Ovary (tissue), 10 donors: ENCODE results near the gene CDC16. TPM values are rescaled to one million over a fixed set of nuclear protein-coding genes. Genes with fewer than 3 reads are reported as not detected.

Experiments
- DNase-seq, 5 donors: peaks; one replicate each; pipeline ENCODE4 v3.0.0-alpha.2; 2019 to 2020
- H3K27ac ChIP-seq, 2 donors: fragments of 200-600 bp; one replicate each; pipeline versions ENCODE4 v1.5.1 to v1.8.0; 2019 to 2022
- H3K27me3 ChIP-seq: fragments of 200-600 bp; one replicate; pipeline ENCODE4 v1.8.0; 2022
- H3K36me3 ChIP-seq: fragments of 200-600 bp; sonication (generic); one replicate; pipeline ENCODE4 v1.5.1; 2019
- H3K4me1 ChIP-seq: one replicate; pipeline ENCODE4 v1.8.1; 2013; ENCODE audit warnings: mild to moderate bottlenecking, moderate library complexity; ENCODE audit not compliant: insufficient read depth
- H3K4me3 ChIP-seq: fragments of 200-600 bp; sonication (generic); one replicate; pipeline ENCODE4 v1.5.1; 2017
- H3K9me3 ChIP-seq, 2 donors: fragments of 200-600 bp in 1 of 2; sonication (generic) in 1 of 2; one replicate each; pipeline versions ENCODE4 v1.5.1 to v1.8.1; 2013 to 2019; ENCODE audit warnings: mild to moderate bottlenecking in 1 of 2, moderate library complexity in 1 of 2
- EP300 ChIP-seq: sonication (generic); formaldehyde crosslinking; IDR thresholded peaks from one replicate; pipeline ENCODE4 v1.6.1; 2017; ENCODE audit warnings: antibody characterized with exemption
- POLR2A ChIP-seq: fragments of 450-650 bp; IDR thresholded peaks from one replicate; pipeline ENCODE4 v1.6.1; 2017; ENCODE audit warnings: antibody characterized with exemption, mild to moderate bottlenecking, moderate library complexity
- WGBS, 3 donors: extraction: QIAGEN DNeasy Blood & Tissue Kit in 1 of 3; methylation state at CpG; one replicate each; pipeline versions ENCODE4 v1.1.5 to v1.1.7; 2013 to 2017; 5-methylcytosine and 5-hydroxymethylcytosine counted together
- intact Hi-C, 4 donors: fragments of 100-400 bp; cut with DNase I; formaldehyde crosslinking; loops; one replicate each; pipeline versions ENCODE4 v1.11.0 to v1.15.1; 2022 to 2023
- long read RNA-seq, 3 donors: library from polyadenylated mRNA in 2 of 3; unstranded in 2 of 3; transcript quantifications; one replicate each; pipeline ENCODE4 v2.0.0 and lab custom pipeline, GENCODE V29; 2021 to 2026
- polyA plus RNA-seq, 2 donors: library from polyadenylated mRNA; stranded (reverse); fragments of 200-250 nt in 1 of 2; fragments of 350-450 nt in 1 of 2; fragmentation: Illumina TruSeq in 1 of 2; extraction: RNeasy Lipid Tissue Mini Kit (QIAGEN cat#74804) in 1 of 2; gene quantifications; one replicate each; pipeline ENCODE4 v1.2.3, GENCODE V29; 2013 to 2014
- total RNA-seq, 7 donors: library from RNA; depleted of rRNA in 2 of 7; stranded (reverse); fragments of >200 nt in 2 of 7; fragmentation: NEBNext Ultra II Directional in 3 of 7; extraction: Animal tissue kit (Norgen Biotek cat#: 25700) in 3 of 7; gene quantifications; one replicate each; pipeline versions ENCODE4 v1.1.0 to v1.2.4, GENCODE V29; 2016 to 2023
- TF ChIP-seq, protein P1 (sequence below), 3 donors: fragments of 450-650 bp in 2 of 3; fragments of 200-600 bp in 1 of 3; IDR thresholded peaks; one replicate each; pipeline versions ENCODE4 v1.5.1 to v1.8.0; 2016 to 2022; ENCODE audit warnings: antibody characterized with exemption in 3 of 3, mild to moderate bottlenecking in 1 of 3
- donor health status: DM: no; HTN: no; CAD: no; lungs with moderate emphysema.
- donor health status: DM: no; HTN: no; CAD: no.
- donor health status: Bipolar disorder and iron deficiency.
- donor health status: DM: yes; HTN: yes; CAD: no.
- donor health status: DM: no; HTN: no; CAD: no.
- donor health status: DM: yes; HTN: yes; CAD: no.

The CDC16 gene, protein sequence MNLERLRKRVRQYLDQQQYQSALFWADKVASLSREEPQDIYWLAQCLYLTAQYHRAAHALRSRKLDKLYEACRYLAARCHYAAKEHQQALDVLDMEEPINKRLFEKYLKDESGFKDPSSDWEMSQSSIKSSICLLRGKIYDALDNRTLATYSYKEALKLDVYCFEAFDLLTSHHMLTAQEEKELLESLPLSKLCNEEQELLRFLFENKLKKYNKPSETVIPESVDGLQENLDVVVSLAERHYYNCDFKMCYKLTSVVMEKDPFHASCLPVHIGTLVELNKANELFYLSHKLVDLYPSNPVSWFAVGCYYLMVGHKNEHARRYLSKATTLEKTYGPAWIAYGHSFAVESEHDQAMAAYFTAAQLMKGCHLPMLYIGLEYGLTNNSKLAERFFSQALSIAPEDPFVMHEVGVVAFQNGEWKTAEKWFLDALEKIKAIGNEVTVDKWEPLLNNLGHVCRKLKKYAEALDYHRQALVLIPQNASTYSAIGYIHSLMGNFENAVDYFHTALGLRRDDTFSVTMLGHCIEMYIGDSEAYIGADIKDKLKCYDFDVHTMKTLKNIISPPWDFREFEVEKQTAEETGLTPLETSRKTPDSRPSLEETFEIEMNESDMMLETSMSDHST
- total RNA-seq = 10 to 100 TPM; 42.0 to 68.1 (median 55.2) TPM
- 10 to 100 TPM; 43.3 to 88.8 TPM for polyA plus RNA-seq
- long read RNA-seq, donor 1, transcript CDC16-203 (18 exons, 2,203 nt) = major isoform, 16 of 65 reads
- long read RNA-seq, donor 1, partial matches to known transcripts = 12 of 65 reads
- long read RNA-seq, donor 1, other reads (novel, unspliced or antisense) = 29 of 65 reads
- long read RNA-seq, donor 2, transcript CDC16-203 (18 exons, 2,203 nt) = major isoform, 13 of 27 reads
- long read RNA-seq, donor 2, transcript CDC16-204 (19 exons, 2,211 nt) = minor isoform, 6 of 27 reads
- long read RNA-seq, donor 2, partial matches to known transcripts = 6 of 27 reads
- long read RNA-seq, donor 2, other reads (novel, unspliced or antisense) = 0 of 27 reads
- long read RNA-seq, donor 3, transcript CDC16-203 (18 exons, 2,203 nt) = major isoform, 31 of 96 reads
- long read RNA-seq, donor 3, transcript CDC16-204 (19 exons, 2,211 nt) = minor isoform, 13 of 96 reads
- long read RNA-seq, donor 3, partial matches to known transcripts = 16 of 96 reads
- long read RNA-seq, donor 3, other reads (novel, unspliced or antisense) = 35 of 96 reads

DNA sequence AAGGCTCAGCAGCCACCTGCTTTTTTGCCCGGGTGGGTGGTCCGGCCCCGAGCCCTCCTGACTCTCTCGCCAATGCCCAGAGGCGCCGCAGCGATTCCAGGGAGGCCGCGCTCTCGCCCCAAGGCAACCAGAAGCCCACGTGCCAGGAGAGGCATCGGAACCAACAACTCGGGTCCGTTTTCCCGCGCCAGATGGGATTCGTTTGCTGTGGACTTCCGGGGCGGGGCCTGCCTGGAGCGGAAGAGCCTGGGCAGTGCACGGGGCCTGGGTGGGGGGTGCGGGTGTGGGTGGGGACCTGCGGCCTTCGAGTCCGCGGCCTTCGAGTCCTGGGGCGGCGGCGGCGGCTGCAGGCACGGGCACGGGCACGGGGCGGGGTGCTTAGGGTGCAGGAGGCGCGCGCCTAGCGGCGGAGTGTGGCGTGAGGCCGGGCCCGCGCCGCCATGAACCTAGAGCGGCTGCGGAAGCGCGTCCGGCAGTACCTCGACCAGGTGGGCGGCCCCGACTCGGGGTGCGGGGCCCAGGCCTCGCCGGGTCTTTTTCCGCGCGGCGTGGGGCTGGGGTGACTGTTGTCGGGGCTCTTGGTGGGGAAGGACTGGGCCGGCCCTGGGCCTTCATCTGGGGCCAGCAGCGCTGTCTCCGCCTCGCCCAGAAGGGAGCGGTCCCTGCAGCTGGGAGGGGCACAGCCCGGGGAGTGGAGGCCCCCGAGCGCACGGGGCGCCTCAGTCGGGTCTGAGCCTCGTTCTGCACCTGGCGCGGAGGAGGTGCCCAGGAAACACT, at the start of gene CDC16:
TSS of gene CDC16 (plus strand) at position 253 of the 777 bp plus-strand sequence. CDS start at position 441, 188 bp downstream.
- TF ChIP-seq, protein P1, sequence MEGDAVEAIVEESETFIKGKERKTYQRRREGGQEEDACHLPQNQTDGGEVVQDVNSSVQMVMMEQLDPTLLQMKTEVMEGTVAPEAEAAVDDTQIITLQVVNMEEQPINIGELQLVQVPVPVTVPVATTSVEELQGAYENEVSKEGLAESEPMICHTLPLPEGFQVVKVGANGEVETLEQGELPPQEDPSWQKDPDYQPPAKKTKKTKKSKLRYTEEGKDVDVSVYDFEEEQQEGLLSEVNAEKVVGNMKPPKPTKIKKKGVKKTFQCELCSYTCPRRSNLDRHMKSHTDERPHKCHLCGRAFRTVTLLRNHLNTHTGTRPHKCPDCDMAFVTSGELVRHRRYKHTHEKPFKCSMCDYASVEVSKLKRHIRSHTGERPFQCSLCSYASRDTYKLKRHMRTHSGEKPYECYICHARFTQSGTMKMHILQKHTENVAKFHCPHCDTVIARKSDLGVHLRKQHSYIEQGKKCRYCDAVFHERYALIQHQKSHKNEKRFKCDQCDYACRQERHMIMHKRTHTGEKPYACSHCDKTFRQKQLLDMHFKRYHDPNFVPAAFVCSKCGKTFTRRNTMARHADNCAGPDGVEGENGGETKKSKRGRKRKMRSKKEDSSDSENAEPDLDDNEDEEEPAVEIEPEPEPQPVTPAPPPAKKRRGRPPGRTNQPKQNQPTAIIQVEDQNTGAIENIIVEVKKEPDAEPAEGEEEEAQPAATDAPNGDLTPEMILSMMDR (IDR thresholded peaks at IDR 0.05) = peak in 1 of 3 donors; percentile 21
- TF ChIP-seq POLR2A = no peak

DNA sequence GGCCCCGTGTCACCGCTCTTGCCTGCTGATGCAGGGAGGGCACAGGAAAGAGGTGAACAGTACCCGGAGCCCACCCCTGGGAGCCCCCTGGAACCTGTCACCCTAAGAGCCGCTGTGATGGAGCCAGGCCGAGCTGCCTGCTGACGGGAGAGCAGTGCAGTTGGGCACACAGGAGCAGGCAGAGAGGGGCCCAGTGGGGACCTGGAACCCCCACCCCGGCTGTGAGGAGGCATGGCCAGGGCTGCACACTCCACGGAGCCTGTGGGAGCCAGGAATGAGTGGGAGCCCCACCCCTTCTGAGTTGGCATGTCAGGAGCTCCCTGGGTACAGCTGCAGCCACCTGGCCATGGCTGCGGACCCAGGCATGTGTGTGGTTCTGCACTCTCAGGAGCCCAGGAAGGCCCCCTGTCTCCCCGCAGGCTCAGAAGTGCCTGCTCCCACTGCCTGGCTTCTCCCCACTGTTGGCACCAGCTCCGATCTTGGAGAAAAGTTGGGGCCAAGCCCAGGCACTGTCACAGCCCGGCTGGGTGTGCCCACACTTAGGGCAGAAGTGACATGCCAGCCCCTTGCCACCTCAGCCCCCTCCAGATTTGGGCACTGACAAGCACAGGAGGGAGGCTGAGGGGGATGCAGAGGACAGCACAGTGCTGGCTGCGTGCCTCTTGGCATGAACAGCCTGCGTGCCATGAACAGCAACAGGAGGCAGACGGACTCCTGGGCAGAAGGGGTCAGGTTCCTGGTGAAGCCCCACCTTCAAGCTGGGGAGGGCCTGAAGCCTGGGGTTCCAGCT, 49.3 kb upstream of the CDC16 start:
- WGBS, 3 donors = 86 to 87% (median 87%) methylated on average over 15 of the region's 15 CpGs
- intact Hi-C loops = no loop called here
- Histone ChIP-seq H3K36me3 (no peaks in the 10 kb centered on the region), H3K4me3 (no peak overlapping the region), H3K4me1 (no peaks in the 10 kb centered on the region), H3K27ac (no peak overlapping the region), H3K27me3 (no peaks in the 10 kb centered on the region), H3K9me3 (peaks cover 0 to 5% of the 10 kb centered on the region in 2 donors)
- no peak for TF ChIP-seq EP300
- TF ChIP-seq POLR2A = no peak
- TF ChIP-seq, protein P1 (IDR thresholded peaks at IDR 0.05) = no peak
- no peak for DNase-seq

More for the DNA sequence above, at the start of gene CDC16:
- no peaks in the 10 kb centered on the region for H3K27me3 ChIP-seq
- no peaks in the 10 kb centered on the region for H3K9me3 ChIP-seq
- H3K36me3 ChIP-seq = no peaks in the 10 kb centered on the region
- intact Hi-C loops = no loop called here
- H3K4me3 ChIP-seq = peak within 1 kb of the TSS; percentile 65
- 0 to 2% (median 0%) methylated on average over 64 to 76 of the region's 76 CpGs for WGBS, 3 donors
- peak; percentile 91 to 95 (median 92) for DNase-seq
- H3K4me1 ChIP-seq = peaks cover 3% of the 10 kb centered on the region
- peak within 1 kb of the TSS in 1 of 2 donors; percentile 72 for H3K27ac ChIP-seq

DNA sequence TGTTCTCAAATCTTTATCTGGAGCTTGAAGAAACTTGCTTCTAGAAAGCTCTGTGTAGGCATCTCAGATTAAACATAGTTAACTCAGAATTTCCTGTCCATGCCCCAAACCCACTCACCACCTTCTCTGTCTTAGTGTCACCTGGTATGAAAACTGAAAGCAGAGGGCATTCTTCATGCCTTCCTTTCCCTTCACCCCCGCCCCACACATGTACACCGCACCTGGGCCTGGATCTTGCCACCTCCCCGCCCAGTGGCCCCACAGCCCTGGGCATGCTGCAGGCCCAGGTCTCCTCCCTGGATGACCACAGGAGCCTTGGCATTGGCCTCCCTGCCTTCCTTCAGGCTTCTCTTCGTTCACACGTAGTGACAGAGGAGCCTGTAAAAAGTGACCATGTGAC, 39.8 kb upstream of the CDC16 start:
- DNase-seq = no peak
- no peak for TF ChIP-seq EP300
- no peak for TF ChIP-seq POLR2A
- TF ChIP-seq, protein P1 (IDR thresholded peaks at IDR 0.05) = no peak
- intact Hi-C loops = no loop called here
- 73 to 84% (median 78%) methylated on average over 5 of the region's 5 CpGs for WGBS, 3 donors
- Histone ChIP-seq H3K4me1 (no peaks in the 10 kb centered on the region), H3K27ac (no peak overlapping the region), H3K27me3 (no peaks in the 10 kb centered on the region), H3K9me3 (no peaks in the 10 kb centered on the region), H3K4me3 (no peak overlapping the region), H3K36me3 (no peaks in the 10 kb centered on the region)
